HG02938 (cell line): ENCODE data around the gene SREK1IP1.

Experiments
- ATAC-seq: cut with Tn5 transposase; IDR thresholded peaks from one replicate; pipeline ENCODE4 v1.9.1; 2021; ENCODE audit warnings: mild to moderate bottlenecking, moderate library complexity; ENCODE audit not compliant: unreplicated experiment

Gene SREK1IP1

GRCh38 chr5:64768358-64769312, at the start of gene SREK1IP1, which contains the start of gene CWC27:
SREK1IP1 (minus strand) TSS chr5:64768691; CDS start chr5:64768517, 174 bp downstream.
CWC27 (plus strand) TSS chr5:64768930; CDS start chr5:64769147, 217 bp downstream.
- ATAC-seq: peak; percentile 95

GRCh38 chr5:64818245-64818644, 49.8 kb upstream of the SREK1IP1 start:
- no peak for ATAC-seq

GRCh38 chr5:64814073-64814472, 45.6 kb upstream of the SREK1IP1 start:
- ATAC-seq: peak; percentile 98

- ATAC-seq: peak; percentile 40
These were observed 42.7 kb upstream of the SREK1IP1 start for GRCh38 chr5:64811050-64811640.

- no peak for ATAC-seq
These were observed 39.0 kb upstream of the SREK1IP1 start for GRCh38 chr5:64807520-64807919.

GRCh38 chr5:64806537-64806936, 38.0 kb upstream of the SREK1IP1 start:
- no peak for ATAC-seq

GRCh38 chr5:64800926-64801325, 32.4 kb upstream of the SREK1IP1 start:
- no peak for ATAC-seq

GRCh38 chr5:64796301-64796700, 27.8 kb upstream of the SREK1IP1 start:
- no peak for ATAC-seq

- no peak for ATAC-seq
These were observed 25.7 kb upstream of the SREK1IP1 start for GRCh38 chr5:64794053-64794770.

GRCh38 chr5:64792469-64792868, 24.0 kb upstream of the SREK1IP1 start:
- ATAC-seq: no peak

GRCh38 chr5:64790210-64790609, 21.7 kb upstream of the SREK1IP1 start:
- ATAC-seq: no peak

GRCh38 chr5:64789457-64789856, 21.0 kb upstream of the SREK1IP1 start:
- no peak for ATAC-seq

- no peak for ATAC-seq
These were observed 19.7 kb upstream of the SREK1IP1 start for GRCh38 chr5:64788156-64788555.

- no peak for ATAC-seq
These were observed 17.9 kb upstream of the SREK1IP1 start for GRCh38 chr5:64786372-64786771.

- ATAC-seq: peak; percentile 71
These were observed 16.0 kb upstream of the SREK1IP1 start for GRCh38 chr5:64784451-64785025.

GRCh38 chr5:64775291-64775690, 6.8 kb upstream of the SREK1IP1 start:
- no peak for ATAC-seq

- ATAC-seq: peak; percentile 44
These were observed 5.0 kb upstream of the SREK1IP1 start for GRCh38 chr5:64773533-64773932.

GRCh38 chr5:64771736-64772135, 3.2 kb upstream of the SREK1IP1 start:
- no peak for ATAC-seq

- ATAC-seq: no peak
These were observed 1.4 kb upstream of the SREK1IP1 start for GRCh38 chr5:64769855-64770254.

- peak; percentile 13 for ATAC-seq
These were observed 533 bp downstream of the SREK1IP1 start for GRCh38 chr5:64767959-64768357.

- no peak for ATAC-seq
These were observed 1.6 kb downstream of the SREK1IP1 start for GRCh38 chr5:64766941-64767340.
